GM12873 (cell line): ENCODE measurements around the gene PFKFB4.

Source experiments
- TF ChIP-seq, protein P1 (sequence below): IDR thresholded peaks from 2 replicates; pipeline ENCODE4 v1.5.1; 2012; ENCODE audit warnings: low read depth, mild to moderate bottlenecking, moderate library complexity, low read length, control low read depth; ENCODE audit not compliant: insufficient read depth; ENCODE audit errors: missing control alignments

The PFKFB4 gene

GRCh38 chr3:48505146-48505545 lies 51.5 kb downstream of the PFKFB4 start:
- TF ChIP-seq, protein P1, sequence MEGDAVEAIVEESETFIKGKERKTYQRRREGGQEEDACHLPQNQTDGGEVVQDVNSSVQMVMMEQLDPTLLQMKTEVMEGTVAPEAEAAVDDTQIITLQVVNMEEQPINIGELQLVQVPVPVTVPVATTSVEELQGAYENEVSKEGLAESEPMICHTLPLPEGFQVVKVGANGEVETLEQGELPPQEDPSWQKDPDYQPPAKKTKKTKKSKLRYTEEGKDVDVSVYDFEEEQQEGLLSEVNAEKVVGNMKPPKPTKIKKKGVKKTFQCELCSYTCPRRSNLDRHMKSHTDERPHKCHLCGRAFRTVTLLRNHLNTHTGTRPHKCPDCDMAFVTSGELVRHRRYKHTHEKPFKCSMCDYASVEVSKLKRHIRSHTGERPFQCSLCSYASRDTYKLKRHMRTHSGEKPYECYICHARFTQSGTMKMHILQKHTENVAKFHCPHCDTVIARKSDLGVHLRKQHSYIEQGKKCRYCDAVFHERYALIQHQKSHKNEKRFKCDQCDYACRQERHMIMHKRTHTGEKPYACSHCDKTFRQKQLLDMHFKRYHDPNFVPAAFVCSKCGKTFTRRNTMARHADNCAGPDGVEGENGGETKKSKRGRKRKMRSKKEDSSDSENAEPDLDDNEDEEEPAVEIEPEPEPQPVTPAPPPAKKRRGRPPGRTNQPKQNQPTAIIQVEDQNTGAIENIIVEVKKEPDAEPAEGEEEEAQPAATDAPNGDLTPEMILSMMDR: no peak

DNA sequence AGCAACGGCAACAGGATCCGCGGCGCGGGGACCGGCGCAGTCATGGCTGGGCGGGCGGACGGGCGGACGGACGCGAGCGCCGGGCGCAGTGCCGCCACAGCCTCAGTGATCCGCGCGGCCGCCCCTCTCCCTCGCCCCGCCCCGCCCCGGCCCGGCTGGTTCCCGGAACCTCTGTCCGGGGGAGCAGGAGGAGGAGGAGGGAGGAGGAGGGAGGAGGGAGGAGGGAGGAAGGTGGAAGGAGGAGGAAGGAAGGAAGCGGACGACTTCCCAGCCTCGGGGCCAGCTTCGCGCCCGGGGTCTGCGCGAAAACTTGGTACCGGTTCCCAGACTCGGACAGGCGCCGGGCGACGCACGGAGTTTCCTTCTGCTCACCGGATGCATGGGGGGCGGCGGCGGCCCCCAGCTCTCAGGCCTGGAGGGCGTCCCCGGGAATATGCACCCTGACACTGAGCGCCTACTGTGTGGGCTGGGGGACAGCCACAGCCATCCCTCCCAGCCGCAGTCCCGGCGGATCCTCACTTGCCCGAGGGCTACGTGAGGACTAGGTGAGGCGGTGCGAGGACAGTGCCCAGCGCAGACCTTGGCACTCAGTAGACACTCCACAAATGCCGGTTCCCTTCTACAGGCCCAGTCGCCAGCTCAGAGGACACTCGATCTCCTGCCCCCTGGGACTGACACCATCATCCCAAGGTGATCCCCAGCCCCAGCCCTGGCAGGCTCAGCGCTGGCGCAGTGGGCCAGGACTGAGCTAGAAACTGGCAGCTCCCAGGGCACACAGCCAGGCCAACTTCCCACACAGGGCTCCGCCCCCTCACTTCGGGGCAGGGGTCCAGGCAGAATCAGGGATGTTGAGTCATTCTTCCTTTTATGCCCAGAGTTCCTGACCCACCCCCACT lies 52.3 kb downstream of the PFKFB4 start, which contains the start of gene SHISA5:
Gene SHISA5 (minus strand): TSS at position 124 of the 896 bp plus-strand sequence. CDS start 80 bp downstream, at position 44.
- TF ChIP-seq, protein P1: no peak

DNA sequence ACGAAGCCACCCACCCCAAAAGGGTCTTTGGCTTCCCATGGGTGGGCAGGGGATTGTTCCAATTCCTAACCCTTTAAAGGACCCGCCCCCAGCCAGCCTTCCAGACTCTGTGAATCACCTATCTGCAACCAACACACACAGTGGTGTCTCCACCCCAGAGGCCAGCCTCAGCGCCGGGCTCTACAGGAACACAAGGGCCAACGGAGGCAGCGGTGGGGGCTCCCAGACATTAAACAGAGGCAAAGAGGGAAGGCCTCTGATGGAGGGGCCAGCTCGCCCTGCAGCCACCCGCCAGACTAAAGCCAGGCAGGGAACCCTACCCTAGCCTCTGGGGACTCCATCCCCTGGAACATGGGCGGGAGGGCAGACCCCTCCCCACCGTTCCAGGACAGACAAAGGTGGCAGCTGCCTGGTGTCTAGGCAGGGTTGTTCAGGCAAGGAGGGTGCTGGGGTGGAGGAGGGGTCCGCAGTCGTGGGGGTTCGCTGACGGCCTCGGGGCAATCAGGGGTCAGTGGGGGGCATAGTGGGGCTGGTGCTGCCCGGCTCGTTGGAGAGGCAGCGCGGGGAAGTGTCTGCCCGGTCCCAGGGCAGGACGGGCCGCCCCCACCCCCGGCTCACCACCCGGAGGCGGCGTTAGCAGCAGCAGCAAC lies 53.1 kb downstream of the PFKFB4 start:
- TF ChIP-seq, protein P1: no peak

DNA sequence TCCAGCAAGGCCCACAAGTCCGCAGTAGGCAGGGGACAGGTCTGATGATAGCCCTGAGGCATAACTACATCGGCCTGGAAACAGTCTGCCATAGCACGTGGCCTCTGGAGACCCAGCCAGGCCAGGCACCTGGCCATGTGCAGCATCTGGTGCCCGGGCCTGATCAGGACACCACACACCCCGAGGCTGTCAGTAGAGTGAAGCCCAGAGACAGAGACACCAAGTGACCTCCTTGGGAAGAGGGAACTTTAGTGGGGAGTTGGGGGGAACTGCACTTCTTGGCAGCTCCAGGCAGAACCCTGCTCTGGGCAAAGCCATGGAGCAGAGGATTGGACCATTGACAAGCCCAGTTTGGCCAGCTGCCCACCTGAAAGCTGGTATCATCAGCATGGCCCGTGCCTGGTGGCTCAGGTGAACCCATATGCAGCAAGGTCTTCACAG lies 53.9 kb downstream of the PFKFB4 start:
- TF ChIP-seq, protein P1: no peak

GRCh38 chr3:48502121-48502520 lies 54.5 kb downstream of the PFKFB4 start:
- TF ChIP-seq, protein P1: no peak

DNA sequence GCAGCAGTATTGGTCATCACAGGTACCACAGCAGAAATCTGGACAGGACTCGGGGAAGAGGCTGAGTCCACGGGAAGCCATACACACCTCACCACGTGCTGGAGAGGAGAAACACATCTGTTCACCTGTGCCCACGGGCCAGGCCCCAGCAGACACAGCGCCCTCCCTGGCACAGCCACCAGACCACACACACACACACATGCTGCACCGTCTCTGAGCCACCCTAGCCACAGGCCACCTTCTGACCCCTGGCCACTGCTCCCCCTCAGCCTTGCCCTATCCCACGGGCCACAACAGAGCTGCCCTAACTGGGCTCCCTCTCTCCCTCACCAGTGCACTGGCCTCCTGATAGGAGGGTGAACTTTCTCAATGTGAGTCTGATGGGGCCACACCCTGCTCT lies 55.4 kb downstream of the PFKFB4 start:
- TF ChIP-seq, protein P1: no peak

DNA sequence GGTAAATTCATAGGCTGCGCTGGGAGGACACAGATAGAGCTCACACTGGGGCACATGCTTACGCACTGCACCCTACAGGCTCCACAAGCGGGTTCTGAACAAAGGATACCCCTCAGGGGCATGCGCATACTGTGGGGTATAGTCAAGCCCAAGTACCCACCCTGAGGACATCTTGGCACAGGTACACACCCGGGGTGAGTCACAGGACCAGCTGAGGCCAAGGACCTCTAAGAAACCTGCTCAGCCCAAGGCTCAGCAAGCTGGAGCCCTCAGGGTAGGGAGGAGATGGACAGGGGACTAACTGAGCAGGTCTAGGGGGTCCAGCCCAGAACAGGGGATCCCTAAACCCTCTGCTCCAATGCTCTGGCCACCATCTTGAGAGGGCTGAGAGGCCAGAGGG lies 55.9 kb downstream of the PFKFB4 start:
- TF ChIP-seq, protein P1: no peak
